Stimulated activated CD8-positive, alpha-beta memory T cell treated with anti-CD3 and anti-CD28 coated beads, Interleukin-12 subunit alpha, Interleukin-12 subunit beta, amount 100 ng/mL, for 24 hours (primary cell): ENCODE measurements around the gene NPEPL1.

Experiments used
- DNase-seq: peaks from one replicate; pipeline ENCODE4 v3.0.0-alpha.2; 2020; ENCODE audit errors: extremely low read depth

NPEPL1 gene

DNA sequence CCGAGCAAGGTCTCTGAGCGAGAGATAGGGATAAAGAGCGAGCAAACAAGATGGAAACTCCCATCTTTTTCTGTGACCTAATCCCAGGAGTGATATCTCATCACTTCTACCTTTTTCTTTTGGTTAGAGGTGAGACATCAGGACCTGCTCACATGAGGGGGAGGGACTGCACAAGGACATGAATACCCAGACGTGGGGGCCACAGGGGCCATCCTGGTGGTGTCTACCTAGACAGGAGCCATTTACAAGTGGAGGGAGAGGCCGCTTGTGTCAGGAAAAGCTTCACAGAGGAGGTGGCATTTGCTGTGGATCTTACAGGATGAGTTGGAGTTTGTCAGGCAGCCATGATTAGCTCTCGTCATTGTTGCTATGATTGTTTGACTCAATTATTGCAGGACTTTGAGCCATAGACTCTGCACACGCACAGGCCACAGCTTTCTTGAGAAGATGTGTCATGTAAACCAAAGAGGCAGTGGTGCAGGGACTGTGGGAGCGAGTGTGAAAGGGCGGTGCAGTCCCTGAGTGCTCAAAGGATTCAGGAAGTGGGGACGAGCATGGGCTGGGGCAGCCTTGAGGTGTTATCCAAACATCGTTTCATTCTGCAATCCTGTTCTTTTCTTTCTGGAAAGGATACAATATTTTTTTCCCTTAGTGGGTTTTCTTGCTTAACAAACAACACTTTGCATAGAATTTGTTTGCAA lies 7.7 kb downstream of the NPEPL1 start:
- DNase-seq: no peak

DNA sequence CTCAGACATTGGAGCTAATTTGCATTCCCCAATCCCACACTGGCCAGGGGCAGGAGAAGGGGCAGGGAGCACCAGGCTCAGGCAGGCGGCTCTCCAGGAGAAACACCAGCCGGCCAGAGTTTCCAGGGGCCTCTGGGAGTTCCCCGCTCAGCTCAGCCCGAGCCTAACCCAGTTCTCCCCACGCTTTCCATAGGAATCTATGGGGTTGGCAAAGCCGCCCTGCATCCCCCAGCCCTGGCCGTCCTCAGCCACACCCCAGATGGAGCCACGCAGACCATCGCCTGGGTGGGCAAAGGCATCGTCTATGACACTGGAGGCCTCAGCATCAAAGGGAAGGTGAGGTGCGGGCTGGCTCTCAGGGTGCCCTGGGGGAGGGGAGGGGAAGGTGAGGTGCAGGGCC lies 8.2 kb downstream of the NPEPL1 start:
- DNase-seq: no peak

DNA sequence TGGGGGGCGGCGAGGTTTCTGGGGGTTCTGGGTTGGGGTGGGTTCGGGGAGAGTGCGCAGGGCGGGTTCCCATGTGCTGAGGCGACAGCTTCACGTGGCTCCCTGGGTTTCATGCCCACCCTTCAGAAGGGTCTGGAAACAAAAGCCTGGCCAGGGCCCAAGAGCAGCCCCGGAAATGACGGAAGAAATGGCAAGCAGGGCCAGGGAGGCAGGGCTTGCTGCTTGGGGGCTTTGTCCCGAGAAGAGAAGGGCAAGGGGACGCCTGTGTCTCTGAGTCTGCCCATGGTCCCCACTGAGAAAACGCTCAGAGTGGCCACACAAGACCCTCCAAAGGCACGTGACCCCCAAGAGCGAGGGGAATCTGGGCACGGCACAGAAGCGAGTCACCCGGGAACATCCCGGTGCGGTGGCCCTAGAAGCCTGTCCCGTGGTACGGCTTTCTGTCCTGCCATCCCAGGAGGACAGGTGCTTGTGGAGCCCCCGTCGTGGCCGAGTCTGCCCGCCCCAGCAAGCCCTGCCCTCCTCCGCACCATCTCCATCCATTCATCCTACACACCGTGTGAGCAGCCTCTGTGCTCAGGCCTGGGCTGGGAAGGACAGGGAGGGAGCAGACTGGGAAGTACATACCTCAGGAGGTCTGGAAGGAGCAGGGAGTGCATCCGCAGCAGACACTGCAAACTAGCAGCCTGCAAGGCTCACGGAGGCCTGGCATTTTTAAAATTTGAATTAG lies 9.0 kb downstream of the NPEPL1 start:
- no peak for DNase-seq

- DNase-seq: no peak
Observed at GRCh38 chr20:58702161-58702510, 9.5 kb downstream of the NPEPL1 start.

- no peak for DNase-seq
Observed at GRCh38 chr20:58702859-58703648, 10.5 kb downstream of the NPEPL1 start.

GRCh38 chr20:58703765-58704371 lies 11.3 kb downstream of the NPEPL1 start:
- no peak for DNase-seq

- DNase-seq: no peak
Observed at GRCh38 chr20:58705208-58705926, 12.8 kb downstream of the NPEPL1 start.

- no peak for DNase-seq
Observed at GRCh38 chr20:58706150-58706892, 13.7 kb downstream of the NPEPL1 start.

DNA sequence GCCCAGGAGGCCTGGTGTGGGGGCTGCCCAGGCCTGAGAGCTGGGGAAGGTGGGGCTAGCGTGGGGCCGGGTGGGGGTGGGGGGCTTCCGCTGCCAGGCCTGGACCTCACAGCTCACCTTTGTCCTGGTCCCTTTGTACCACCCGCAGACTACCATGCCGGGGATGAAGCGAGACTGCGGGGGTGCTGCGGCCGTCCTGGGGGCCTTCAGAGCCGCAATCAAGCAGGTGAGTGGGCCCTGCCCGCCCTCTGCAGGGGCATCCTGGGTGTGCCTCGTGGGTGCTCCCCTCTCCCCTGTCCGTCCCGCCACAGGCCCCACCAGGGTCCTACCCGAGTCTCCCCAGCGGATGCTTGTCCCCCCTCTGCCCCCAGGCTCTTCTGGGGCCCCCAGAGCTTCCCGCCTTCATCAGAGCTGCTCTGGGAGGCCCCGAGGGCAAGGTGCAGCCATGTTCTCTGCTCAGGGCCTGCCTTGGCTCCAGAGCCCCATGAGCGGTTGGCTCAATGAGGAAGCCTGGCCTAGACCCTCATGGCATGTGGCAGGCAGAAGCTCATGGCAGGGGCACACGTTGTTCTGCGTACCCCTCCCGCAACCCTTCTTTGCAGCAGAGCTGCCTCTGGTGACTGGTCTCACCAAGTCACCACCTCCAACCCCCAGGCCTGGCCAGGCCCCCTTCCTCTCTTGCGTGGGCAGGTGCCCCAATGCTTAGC lies 14.5 kb downstream of the NPEPL1 start:
- no peak for DNase-seq

- DNase-seq: no peak
Observed at GRCh38 chr20:58707770-58708169, 15.2 kb downstream of the NPEPL1 start.

DNA sequence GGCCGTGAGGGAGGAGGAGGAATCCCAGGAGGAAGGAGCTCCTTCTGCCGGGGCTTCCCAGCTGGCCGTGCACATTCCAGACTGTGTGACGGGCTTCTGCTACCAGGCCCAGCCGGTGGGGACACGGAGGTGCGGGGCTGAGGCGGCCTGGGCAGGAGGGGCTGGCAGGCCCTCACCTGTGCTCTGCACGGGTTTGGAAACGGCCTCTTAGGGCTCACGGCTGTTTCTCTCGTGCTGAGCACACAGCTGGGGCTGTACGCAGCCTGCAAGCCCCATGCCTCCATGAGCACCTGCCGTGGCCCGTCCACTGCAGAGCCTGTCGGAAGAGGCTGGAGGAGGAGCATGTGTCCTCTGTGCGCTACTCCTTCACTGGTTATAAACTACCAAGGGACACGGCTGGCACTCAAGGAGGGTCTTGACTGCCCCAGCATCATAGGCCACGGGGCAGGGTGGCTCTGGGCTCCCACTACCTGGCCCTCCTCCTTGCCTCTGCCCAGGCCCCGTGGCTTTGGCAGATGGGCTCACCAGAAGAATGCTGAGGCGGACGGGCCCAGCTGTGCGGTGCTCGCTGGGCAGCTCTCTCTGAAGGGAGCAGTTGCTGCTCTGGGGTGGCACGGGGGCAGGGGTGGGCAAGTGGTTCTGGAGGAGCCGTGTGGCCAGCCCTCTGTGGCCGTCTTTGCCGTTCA lies 15.8 kb downstream of the NPEPL1 start:
- no peak for DNase-seq

DNA sequence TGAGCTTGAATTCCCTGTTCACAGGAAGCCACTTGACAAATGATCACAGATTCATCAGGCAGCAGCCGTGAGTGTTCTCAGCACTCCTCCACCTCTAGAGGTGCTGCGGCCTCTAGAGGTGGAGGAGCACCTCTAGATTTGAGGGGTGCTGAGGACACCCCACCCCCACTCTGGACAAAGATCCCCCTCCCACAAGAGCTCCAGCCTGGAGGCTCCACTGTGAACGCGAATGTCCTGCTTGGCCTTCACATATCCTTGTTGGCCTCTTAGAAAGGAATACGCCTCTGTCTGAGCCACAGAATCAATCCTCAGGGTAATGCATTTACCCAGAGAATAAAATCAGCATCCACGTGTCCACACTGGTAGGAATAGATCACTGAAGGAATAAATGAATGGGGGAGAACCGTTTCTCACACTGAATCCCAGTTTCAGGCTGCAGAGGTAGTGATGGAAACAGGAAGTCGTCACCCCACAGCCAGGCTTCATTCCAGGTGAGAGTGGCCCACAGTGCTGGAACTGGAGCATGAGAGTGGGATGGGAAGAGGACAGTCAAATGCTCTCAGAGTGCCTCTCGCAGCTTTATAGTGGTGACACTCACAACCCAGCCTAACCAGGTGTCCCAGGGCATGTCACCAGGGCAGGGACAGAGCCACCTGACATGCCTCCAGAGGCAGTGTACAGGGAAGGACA lies 16.6 kb downstream of the NPEPL1 start:
- no peak for DNase-seq

GRCh38 chr20:58709703-58710039 lies 17.1 kb downstream of the NPEPL1 start:
- no peak for DNase-seq

GRCh38 chr20:58710481-58711265 lies 18.1 kb downstream of the NPEPL1 start:
- DNase-seq: no peak

DNA sequence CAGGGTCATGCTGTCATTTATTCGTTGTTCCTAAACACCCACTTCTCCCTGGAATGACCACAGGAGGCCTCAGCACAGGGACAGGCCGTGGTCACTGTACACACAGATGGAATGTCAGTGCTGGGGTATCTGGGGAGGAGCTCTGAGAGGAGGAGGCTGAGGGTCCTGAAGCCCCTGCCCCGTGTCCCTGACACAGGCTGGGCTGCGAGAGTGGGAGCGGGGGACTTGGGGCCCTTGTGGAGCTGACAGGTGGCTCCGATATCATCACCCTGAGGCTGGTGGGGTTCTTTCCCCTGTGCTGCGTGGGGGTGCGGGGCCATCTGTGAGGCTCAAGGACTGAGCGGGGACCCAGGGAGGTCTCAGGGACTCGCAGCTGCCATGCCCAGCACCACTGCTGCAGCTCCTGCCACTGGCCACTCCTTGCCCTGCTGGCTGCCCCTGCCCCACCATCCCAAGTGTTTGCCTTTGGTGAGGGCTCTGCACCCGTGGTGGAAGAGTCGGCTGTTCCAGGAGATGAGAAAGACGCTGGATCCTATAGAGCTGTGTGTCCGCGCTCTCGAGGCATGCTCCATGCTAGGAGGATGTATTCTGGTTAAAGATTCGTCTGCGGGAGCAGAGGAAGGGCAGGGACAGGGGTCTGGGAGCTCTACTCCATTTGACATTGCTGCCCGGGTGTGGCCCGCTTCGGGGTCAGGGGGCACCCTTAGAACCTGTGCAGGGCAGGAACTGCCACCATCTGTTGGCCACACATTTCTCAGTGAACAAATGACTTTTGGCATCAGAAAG lies 18.9 kb downstream of the NPEPL1 start:
- no peak for DNase-seq

GRCh38 chr20:58712151-58712791 lies 19.7 kb downstream of the NPEPL1 start:
- DNase-seq: no peak
